IMR-90 (cell line): ENCODE results near the gene REPS1. TPM values are rescaled to one million over a fixed set of nuclear protein-coding genes. Genes with fewer than 3 reads are reported as not detected.

Experiments
- ATAC-seq: fragments of 200-7000 bp; cut with Tn5 transposase; 2 replicates; pipeline ENCODE4 v1.9.1; 2020; ENCODE audit warnings: low read depth, mild to moderate bottlenecking, moderate library complexity
- BruUV-seq: library from RNA; stranded (reverse); fragments of 400-500 nt; replicated peaks from 2 replicates; lab custom pipeline; 2021; lab: Mats Ljungman, UMichigan
- CTCF ChIA-PET: fragments of 300-600 bp; formaldehyde crosslinking; extraction: SDS; loops from one replicate; lab custom pipeline; 2021; ENCODE audit warnings: antibody characterized with exemption; lab: Yijun Ruan, JAX
- POLR2A ChIA-PET: fragments of 300-600 bp; sonication (Branson Sonifier 250); formaldehyde crosslinking; loops from one replicate; lab custom pipeline; 2022; ENCODE audit warnings: antibody characterized with exemption; ENCODE audit not compliant: unreplicated experiment; lab: Charles Lee
- DNase-seq: peaks from one replicate; pipeline ENCODE4 v3.0.0; 2013
- H2AFZ ChIP-seq: replicated peaks from 2 replicates; pipeline ENCODE3; 2013; ENCODE audit warnings: low read length, mild to moderate bottlenecking; ENCODE audit not compliant: poor library complexity
- H2AK5ac ChIP-seq: 2 replicates; pipeline ENCODE4 v1.6.1; 2013; ENCODE audit warnings: low read depth, low read length, inconsistent platforms
- H2AK9ac ChIP-seq: replicated peaks from 2 replicates; pipeline ENCODE3; 2013; ENCODE audit warnings: mild to moderate bottlenecking, low read depth, low read length, moderate library complexity; ENCODE audit not compliant: poor library complexity
- H2BK120ac ChIP-seq: 2 replicates; pipeline ENCODE4 v1.6.1; 2013; ENCODE audit warnings: low read depth, low read length, inconsistent platforms
- H2BK15ac ChIP-seq: 3 replicates; pipeline ENCODE4 v1.6.1; 2013; ENCODE audit warnings: low read depth, low read length, inconsistent platforms
- H2BK20ac ChIP-seq: 2 replicates; pipeline ENCODE4 v1.6.1; 2013; ENCODE audit warnings: low read depth, mild to moderate bottlenecking, inconsistent platforms, low read length, moderate library complexity
- H2BK5ac ChIP-seq: 2 replicates; pipeline ENCODE4 v1.6.1; 2013; ENCODE audit warnings: mild to moderate bottlenecking, low read depth, low read length, inconsistent platforms; ENCODE audit not compliant: poor library complexity, severe bottlenecking
- H3K14ac ChIP-seq: replicated peaks from 2 replicates; pipeline ENCODE4 v1.6.1; 2013; ENCODE audit warnings: low read depth, low read length, inconsistent platforms
- H3K18ac ChIP-seq: 2 replicates; pipeline ENCODE4 v1.6.1; 2013; ENCODE audit warnings: low read depth, low read length, control low read depth
- H3K23ac ChIP-seq: 2 replicates; pipeline ENCODE4 v1.6.1; 2013; ENCODE audit warnings: low read depth, low read length, inconsistent platforms
- H3K27ac ChIP-seq: 2 replicates; pipeline ENCODE4 v1.5.1; 2013; ENCODE audit warnings: mild to moderate bottlenecking, control low read depth, low read length; ENCODE audit not compliant: insufficient read depth
- H3K27me3 ChIP-seq: 2 replicates; pipeline ENCODE4 v1.6.1; 2013; ENCODE audit warnings: low read length; ENCODE audit not compliant: control insufficient read depth, insufficient read depth
- H3K36me3 ChIP-seq: 2 replicates; pipeline ENCODE4 v1.6.1; 2013; ENCODE audit warnings: low read length, mixed read lengths; ENCODE audit not compliant: control insufficient read depth, insufficient read depth
- H3K4ac ChIP-seq: 2 replicates; pipeline ENCODE4 v1.6.1; 2013; ENCODE audit warnings: low read depth, low read length, inconsistent platforms
- H3K4me1 ChIP-seq: 2 replicates; pipeline ENCODE4 v1.6.1; 2013; ENCODE audit warnings: low read length, mixed read lengths; ENCODE audit not compliant: control insufficient read depth, insufficient read depth
- H3K4me2 ChIP-seq: 2 replicates; pipeline ENCODE4 v1.6.1; 2013; ENCODE audit warnings: low read depth, mild to moderate bottlenecking, control low read depth, low read length, moderate library complexity
- H3K4me3 ChIP-seq: 2 replicates; pipeline ENCODE4 v1.5.1; 2013; ENCODE audit warnings: low read depth, mild to moderate bottlenecking, control low read depth, low read length, moderate library complexity; ENCODE audit not compliant: insufficient read depth
- H3K56ac ChIP-seq: 2 replicates; pipeline ENCODE4 v1.6.1; 2013; ENCODE audit warnings: low read length, inconsistent platforms; ENCODE audit not compliant: insufficient read depth; ENCODE audit errors: extremely low read depth
- H3K79me1 ChIP-seq, 2 experiments: 2 replicates each; pipeline ENCODE4 v1.6.1; 2013; ENCODE audit warnings: low read length in 2 of 2, inconsistent platforms in 1 of 2, low read depth in 1 of 2
- H3K9ac ChIP-seq: 2 replicates; pipeline ENCODE4 v1.6.1; 2013; ENCODE audit warnings: low read depth, low read length, control low read depth
- H3K9me1 ChIP-seq: 2 replicates; pipeline ENCODE4 v1.6.1; 2013; ENCODE audit warnings: low read length, inconsistent platforms; ENCODE audit not compliant: insufficient read depth
- H3K9me3 ChIP-seq: 2 replicates; pipeline ENCODE4 v1.6.1; 2013; ENCODE audit warnings: low read length; ENCODE audit not compliant: control insufficient read depth, insufficient read depth
- H4K20me1 ChIP-seq: 2 replicates; pipeline ENCODE4 v1.6.1; 2013; ENCODE audit warnings: low read length, inconsistent platforms; ENCODE audit not compliant: insufficient read depth
- H4K5ac ChIP-seq: 2 replicates; pipeline ENCODE4 v1.6.1; 2013; ENCODE audit warnings: mild to moderate bottlenecking, low read depth, low read length, control low read depth
- H4K8ac ChIP-seq, 2 experiments: 2 replicates each; pipeline ENCODE4 v1.6.1; 2013; ENCODE audit warnings: low read depth in 2 of 2, low read length in 2 of 2, control low read depth in 1 of 2, inconsistent platforms in 1 of 2
- H4K91ac ChIP-seq: 2 replicates; pipeline ENCODE4 v1.6.1; 2013; ENCODE audit warnings: low read depth, low read length, inconsistent platforms; ENCODE audit not compliant: insufficient read depth
- FOS ChIP-seq: fragments of 150-350 bp; IDR thresholded peaks from 2 replicates; pipeline ENCODE4 v1.6.1; 2016; ENCODE audit warnings: low read depth, low read length
- MAFK ChIP-seq: IDR thresholded peaks from 2 replicates; pipeline ENCODE4 v1.6.1; 2012; ENCODE audit warnings: low read depth, low read length, improper control_type of control experiment
- MAZ ChIP-seq: IDR thresholded peaks from 2 replicates; pipeline ENCODE4 v1.6.1; 2012; ENCODE audit warnings: low read depth, mild to moderate bottlenecking, low read length, improper control_type of control experiment, moderate library complexity, borderline replicate concordance
- NFE2L2 ChIP-seq: fragments of 150-350 bp; IDR thresholded peaks from 2 replicates; pipeline ENCODE4 v1.6.1; 2016; ENCODE audit warnings: low read depth, mild to moderate bottlenecking, low read length
- WGBS, 2 experiments: methylation state at CpG; one replicate each; pipeline versions ENCODE4 v1.1.5 to v1.1.7; 2013; ENCODE audit warnings: missing lambda C conversion rate in 2 of 2; ENCODE audit not compliant: insufficient read length in 1 of 2; ENCODE audit errors: extremely low coverage in 2 of 2; 5-methylcytosine and 5-hydroxymethylcytosine counted together
- dilution Hi-C: fragments of 300-500 bp; cut with HindIII; formaldehyde crosslinking; loops from one replicate; pipeline ENCODE4 v1.14.3; 2018; ENCODE audit warnings: low sequenced_read_pairs; ENCODE audit not compliant: unreplicated experiment
- in situ Hi-C: fragments of 300-500 bp; cut with MboI; formaldehyde crosslinking; loops from 3 replicates; pipeline ENCODE4 v1.14.3; 2019; ENCODE audit warnings: low sequenced_read_pairs, inconsistent platforms, mixed read lengths
- intact Hi-C: fragments of 100-400 bp; cut with micrococcal nuclease; formaldehyde crosslinking; loops from 2 replicates; pipeline ENCODE4 v1.10.0; 2022
- polyA plus RNA-seq, 3 experiments: library from polyadenylated mRNA; depleted of rRNA; stranded (reverse); fragments of >200 nt; gene quantifications; 2 replicates each; pipeline ENCODE4 v1.2.3, GENCODE V29; 2012; ENCODE audit warnings: low replicate concordance in 1 of 3
- total RNA-seq: library from RNA; depleted of rRNA; stranded (reverse); fragments of >200 nt; gene quantifications from 2 replicates; pipeline ENCODE4 v1.2.3, GENCODE V29; 2012

REPS1 gene
- total and polyA plus RNA-seq, 2 of the 4 experiments (the other 2 are of a cell fraction) = 21.9 to 24.2 TPM

DNA sequence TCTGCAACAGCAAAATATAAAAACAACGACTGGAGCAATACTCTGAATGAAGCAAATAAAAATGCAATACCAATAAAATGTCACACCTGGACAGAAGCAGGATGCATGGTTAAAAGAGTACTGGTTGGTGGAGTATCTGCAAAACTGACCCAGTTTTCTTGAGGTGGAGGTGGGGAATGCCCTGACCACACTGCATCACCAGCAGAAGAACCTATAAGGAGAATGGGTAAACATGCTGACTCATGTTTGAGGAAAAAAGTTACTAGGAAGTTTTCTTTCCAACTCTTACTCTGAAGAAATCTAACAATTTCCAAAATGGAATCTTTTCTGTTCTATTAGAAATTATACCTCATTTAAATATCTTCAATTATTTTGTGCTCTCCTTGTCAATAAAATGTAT is 43.6 kb downstream of the REPS1 start:
- Histone ChIP-seq H3K9ac (no peak overlapping the region), H2AK5ac (no peak overlapping the region), H2BK120ac (no peak overlapping the region), H3K9me3 (no peaks in the 10 kb centered on the region), H3K36me3 (peaks cover 6% of the 10 kb centered on the region), H4K91ac (no peak overlapping the region), H3K27me3 (no peaks in the 10 kb centered on the region), H2BK5ac (peak overlapping the region; percentile 33), H4K20me1 (no peaks in the 10 kb centered on the region), H4K8ac (no peak overlapping the region), H3K4me2 (no peak overlapping the region), H2AK9ac (no peak overlapping the region), H3K4ac (no peak overlapping the region), H3K27ac (no peak overlapping the region), H3K23ac (no peak overlapping the region), H3K56ac (no peak overlapping the region), H3K79me1 (peaks cover 9 to 14% of the 10 kb centered on the region in 2 experiments), H3K9me1 (peaks cover 6% of the 10 kb centered on the region; the same call in 1 of the 2 replicates), H2BK15ac (no peak overlapping the region), H3K4me1 (peaks cover 2% of the 10 kb centered on the region), H3K14ac (no peak overlapping the region), H2BK20ac (no peak overlapping the region), H4K5ac (no peak overlapping the region), H3K18ac (no peak overlapping the region), H2AFZ (no peak overlapping the region), H3K4me3 (no peak overlapping the region)
- CTCF ChIA-PET = no interaction called here
- intact Hi-C loops (no loop called here), dilution Hi-C loops (no loop called here), in situ Hi-C loops (no loop called here)
- TF ChIP-seq FOS (peak; percentile 35; the same call in 1 of the 2 replicates), NFE2L2 (peak; percentile 94), MAZ (no peak), MAFK (peak; percentile 90)
- BruUV-seq = no TSS peak
- DNase-seq = peak; percentile 83
- peak; percentile 75 for ATAC-seq
- POLR2A ChIA-PET = no interaction called here
- no CpG with 5 or more reads among the region's 1 CpG for WGBS, 2 experiments
